Astrocyte (in vitro differentiated cells and primary cell): ENCODE data around the gene ZNF800. TPM values are rescaled to one million over a fixed set of nuclear protein-coding genes. Genes with fewer than 3 reads are reported as not detected.

Experiments
- DNase-seq: peaks from one replicate; pipeline ENCODE4 v3.0.0-alpha.2; 2010; ENCODE audit warnings: low read depth
- FAIRE-seq: peaks from 2 replicates; lab custom pipeline; 2011; peaks lifted over from hg19 to GRCh38; lab: Jason Lieb, UNC
- H2AFZ ChIP-seq: 2 replicates; pipeline ENCODE4 v1.6.0; 2012; ENCODE audit warnings: low read depth, low read length, inconsistent platforms
- H3K27ac ChIP-seq: 2 replicates; pipeline ENCODE4 v1.5.1; 2011; ENCODE audit warnings: low read depth, low read length, inconsistent platforms
- H3K27me3 ChIP-seq: 2 replicates; pipeline ENCODE4 v1.6.0; 2011; ENCODE audit warnings: low read length, inconsistent platforms; ENCODE audit not compliant: insufficient read depth
- H3K36me3 ChIP-seq: 2 replicates; pipeline ENCODE4 v1.5.1; 2011; ENCODE audit warnings: low read length, inconsistent platforms; ENCODE audit not compliant: insufficient read depth
- H3K4me1 ChIP-seq: 2 replicates; pipeline ENCODE4 v1.5.1; 2011; ENCODE audit warnings: low read length, inconsistent platforms; ENCODE audit not compliant: insufficient read depth
- H3K4me2 ChIP-seq: 2 replicates; pipeline ENCODE4 v1.6.0; 2012; ENCODE audit warnings: low read length, inconsistent platforms
- H3K4me3 ChIP-seq: 2 replicates; pipeline ENCODE4 v1.5.1; 2011; ENCODE audit warnings: low read depth, mild to moderate bottlenecking, low read length, inconsistent platforms; ENCODE audit not compliant: insufficient read depth
- H3K79me2 ChIP-seq: 2 replicates; pipeline ENCODE4 v1.6.0; 2012; ENCODE audit warnings: mild to moderate bottlenecking, low read length, inconsistent platforms; ENCODE audit not compliant: insufficient read depth
- H3K9ac ChIP-seq: 2 replicates; pipeline ENCODE4 v1.6.0; 2012; ENCODE audit warnings: mild to moderate bottlenecking, low read length, inconsistent platforms
- H3K9me3 ChIP-seq: 2 replicates; pipeline ENCODE4 v1.5.1; 2012; ENCODE audit warnings: low read depth, mild to moderate bottlenecking, low read length, inconsistent platforms; ENCODE audit not compliant: insufficient read depth
- H4K20me1 ChIP-seq: 2 replicates; pipeline ENCODE4 v1.6.0; 2012; ENCODE audit warnings: low read length, inconsistent platforms; ENCODE audit not compliant: insufficient read depth
- H3K27ac Mint-ChIP-seq: one replicate; pipeline ENCODE4 v1.8.0; 2021; ENCODE audit warnings: mild to moderate bottlenecking, mixed read lengths; ENCODE audit not compliant: unreplicated experiment
- H3K27me3 Mint-ChIP-seq: one replicate; pipeline ENCODE4 v1.8.0; 2021; ENCODE audit warnings: low read depth, mixed read lengths; ENCODE audit not compliant: unreplicated experiment
- H3K36me3 Mint-ChIP-seq: one replicate; pipeline ENCODE4 v1.8.0; 2021; ENCODE audit warnings: low read depth, mixed read lengths; ENCODE audit not compliant: unreplicated experiment
- H3K4me1 Mint-ChIP-seq: one replicate; pipeline ENCODE4 v1.8.0; 2021; ENCODE audit warnings: low read depth, mixed read lengths; ENCODE audit not compliant: unreplicated experiment
- H3K4me3 Mint-ChIP-seq: one replicate; pipeline ENCODE4 v1.8.0; 2021; ENCODE audit warnings: mild to moderate bottlenecking, moderate library complexity, mixed read lengths; ENCODE audit not compliant: unreplicated experiment
- H3K9me3 Mint-ChIP-seq: one replicate; pipeline ENCODE4 v1.8.0; 2021; ENCODE audit warnings: mild to moderate bottlenecking, mixed read lengths; ENCODE audit not compliant: unreplicated experiment
- CTCF ChIP-seq: IDR thresholded peaks from 2 replicates; pipeline ENCODE4 v1.5.1; 2011; ENCODE audit warnings: low read depth, mild to moderate bottlenecking, inconsistent platforms, low read length, moderate library complexity; ENCODE audit not compliant: insufficient read depth
- EZH2 ChIP-seq: IDR thresholded peaks from 2 replicates; pipeline ENCODE4 v1.6.1; 2012; ENCODE audit warnings: mild to moderate bottlenecking, low read length, inconsistent platforms; ENCODE audit not compliant: insufficient read depth
- total RNA-seq: library from RNA; stranded (reverse); gene quantifications from 2 replicates; pipeline ENCODE4 v1.2.1, GENCODE V29; 2021

Gene ZNF800
- total RNA-seq, 1 donor from 2014 or later: 27.9 TPM

- Histone ChIP-seq H3K79me2 (no peaks in the 10 kb centered on the region), H3K36me3 (no peaks in the 10 kb centered on the region), H3K27ac (no peak overlapping the region), H3K4me3 (peak overlapping the region; percentile 52), H2AFZ (peak overlapping the region; percentile 70), H3K4me2 (peak overlapping the region; percentile 89), H3K9ac (peak overlapping the region; percentile 55), H4K20me1 (no peaks in the 10 kb centered on the region), H3K27me3 (no peaks in the 10 kb centered on the region), H3K4me1 (peaks cover 3% of the 10 kb centered on the region), H3K9me3 (no peaks in the 10 kb centered on the region)
- no peaks in the 10 kb centered on the region for H3K36me3 Mint-ChIP-seq
- FAIRE-seq (peak; percentile 26), DNase-seq (no peak)
- no peaks in the 10 kb centered on the region for H3K4me1 Mint-ChIP-seq
- TF ChIP-seq CTCF (no peak), EZH2 (no peak)
- peaks cover 2% of the 10 kb centered on the region for H3K27me3 Mint-ChIP-seq
- H3K27ac Mint-ChIP-seq: no peak overlapping the region
- H3K4me3 Mint-ChIP-seq: peak overlapping the region; percentile 79
- no peaks in the 10 kb centered on the region for H3K9me3 Mint-ChIP-seq
These were observed 44.3 kb downstream of the ZNF800 start for GRCh38 chr7:127348247-127348631.

- DNase-seq (peak; percentile 47), FAIRE-seq (no peak)
- Mint-ChIP-seq H3K9me3 (no peaks in the 10 kb centered on the region), H3K27ac (no peak overlapping the region), H3K4me3 (peak overlapping the region; percentile 79), H3K27me3 (peaks cover 2% of the 10 kb centered on the region), H3K36me3 (no peaks in the 10 kb centered on the region), H3K4me1 (no peaks in the 10 kb centered on the region)
- H3K4me2 ChIP-seq: peak overlapping the region; percentile 89
- TF ChIP-seq CTCF (peak; percentile 5), EZH2 (no peak)
- peak overlapping the region; percentile 52 for H3K4me3 ChIP-seq
- no peaks in the 10 kb centered on the region for H3K9me3 ChIP-seq
- H2AFZ ChIP-seq: peak overlapping the region; percentile 77
- no peaks in the 10 kb centered on the region for H4K20me1 ChIP-seq
- no peaks in the 10 kb centered on the region for H3K79me2 ChIP-seq
- H3K27ac ChIP-seq: no peak overlapping the region
- H3K36me3 ChIP-seq: no peaks in the 10 kb centered on the region
- no peaks in the 10 kb centered on the region for H3K27me3 ChIP-seq
- H3K9ac ChIP-seq: peak overlapping the region; percentile 55
- peaks cover 3% of the 10 kb centered on the region for H3K4me1 ChIP-seq
These were observed 44.8 kb downstream of the ZNF800 start for GRCh38 chr7:127347567-127348246.
